Mesothelial cell of epicardium (in vitro differentiated cells): ENCODE data around the gene IFI27. TPM values are rescaled to one million over a fixed set of nuclear protein-coding genes. Genes with fewer than 3 reads are reported as not detected.
"Not testable (repeated sequence)": the region's sequence is repeated elsewhere in the genome, so short reads cannot be mapped to it uniquely, and the experiment has no call there.

Experiments used
- DNase-seq, 2 experiments: peaks; one replicate each; pipeline ENCODE4 v3.0.0; 2021; ENCODE audit warnings: low spot score in 2 of 2; ENCODE audit not compliant: unreplicated experiment in 2 of 2
- H3K27ac Mint-ChIP-seq: 2 replicates; pipeline ENCODE4 v1.8.0; 2021; ENCODE audit warnings: mixed read lengths
- H3K27me3 Mint-ChIP-seq: 2 replicates; pipeline ENCODE4 v1.8.0; 2021; ENCODE audit warnings: low read depth, mixed read lengths
- H3K36me3 Mint-ChIP-seq: 2 replicates; pipeline ENCODE4 v1.8.0; 2021; ENCODE audit warnings: mixed read lengths
- H3K4me1 Mint-ChIP-seq: 2 replicates; pipeline ENCODE4 v1.8.0; 2021; ENCODE audit warnings: mixed read lengths
- H3K4me3 Mint-ChIP-seq: 2 replicates; pipeline ENCODE4 v1.8.0; 2021; ENCODE audit warnings: mild to moderate bottlenecking, moderate library complexity, mixed read lengths
- H3K9me3 Mint-ChIP-seq: 2 replicates; pipeline ENCODE4 v1.8.0; 2021; ENCODE audit warnings: mixed read lengths
- CTCF ChIP-seq: fragments of 200-600 bp; sonication (generic); IDR thresholded peaks from one replicate; pipeline ENCODE4 v1.5.0; 2021; ENCODE audit warnings: antibody characterized with exemption; ENCODE audit not compliant: unreplicated experiment
- total RNA-seq: library from RNA; stranded (reverse); gene quantifications from 3 replicates; pipeline ENCODE4 v1.2.1, GENCODE V29; 2021

IFI27 gene
- total RNA-seq, 1 donor from 2014 or later, result 9.4 TPM

DNA sequence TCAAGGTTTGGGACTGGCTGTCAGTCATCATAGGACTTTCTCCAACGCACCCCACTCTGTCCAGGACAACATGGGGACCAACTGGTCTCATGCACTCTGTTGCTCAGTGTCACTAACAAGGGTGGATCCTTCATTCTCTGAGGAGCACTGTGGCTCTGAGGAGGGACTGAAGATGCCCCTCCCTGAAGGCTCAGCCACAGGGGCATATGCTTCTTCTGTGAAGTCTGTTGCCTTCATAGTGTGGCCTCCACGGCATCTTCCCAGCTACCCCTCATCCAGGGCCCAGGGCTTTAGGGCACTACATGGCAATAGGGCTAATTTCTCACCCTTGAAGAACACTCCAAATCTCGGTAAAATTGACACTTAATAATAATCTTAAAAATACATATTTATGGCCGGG is 33.2 kb downstream of the IFI27 start:
- Mint-ChIP-seq H3K36me3 (no peaks in the 10 kb centered on the region), H3K27ac (no peak overlapping the region), H3K4me1 (no peaks in the 10 kb centered on the region), H3K27me3 (peaks cover 13% of the 10 kb centered on the region), H3K9me3 (peaks cover 3% of the 10 kb centered on the region), H3K4me3 (no peak overlapping the region)
- no peak for DNase-seq
- no peak for TF ChIP-seq CTCF

GRCh38 chr14:94144765-94145164 is 34.2 kb downstream of the IFI27 start:
- H3K4me1 Mint-ChIP-seq, result no peaks in the 10 kb centered on the region
- H3K27ac Mint-ChIP-seq, result no peak overlapping the region
- H3K36me3 Mint-ChIP-seq, result no peaks in the 10 kb centered on the region
- H3K4me3 Mint-ChIP-seq, result no peak overlapping the region
- peaks cover 21% of the 10 kb centered on the region for H3K27me3 Mint-ChIP-seq
- peaks cover 7% of the 10 kb centered on the region for H3K9me3 Mint-ChIP-seq
- TF ChIP-seq CTCF, result no peak
- DNase-seq, result no peak

- DNase-seq, result no peak
- no peak overlapping the region for H3K4me3 Mint-ChIP-seq
- H3K27me3 Mint-ChIP-seq, result peaks cover 34% of the 10 kb centered on the region
- H3K27ac Mint-ChIP-seq, result no peak overlapping the region
- H3K9me3 Mint-ChIP-seq, result peaks cover 7% of the 10 kb centered on the region
- H3K36me3 Mint-ChIP-seq, result no peaks in the 10 kb centered on the region
- no peak for TF ChIP-seq CTCF
- H3K4me1 Mint-ChIP-seq, result no peaks in the 10 kb centered on the region
These were observed 35.5 kb downstream of the IFI27 start for GRCh38 chr14:94145902-94146527.

DNA sequence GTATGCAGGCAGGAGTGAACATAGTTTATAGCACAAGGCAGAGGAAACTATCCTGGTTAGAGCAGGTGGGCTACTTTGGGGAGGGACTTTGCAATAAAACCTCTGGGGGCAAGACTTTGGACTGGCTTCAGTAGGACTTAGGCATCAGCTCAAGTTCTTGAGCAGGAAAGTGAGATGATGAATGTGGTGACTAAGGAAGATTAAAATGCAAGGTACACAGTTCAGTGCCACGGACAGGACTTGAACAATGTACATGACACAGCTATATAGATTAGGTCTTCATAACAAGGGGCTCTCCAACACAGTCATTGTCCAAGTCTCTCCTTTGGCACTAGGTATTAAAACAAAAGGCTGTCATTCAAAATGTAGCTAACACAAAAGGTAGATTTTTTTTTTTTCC is 42.1 kb downstream of the IFI27 start:
- TF ChIP-seq CTCF, result no peak
- H3K36me3 Mint-ChIP-seq, result no peaks in the 10 kb centered on the region
- no peaks in the 10 kb centered on the region for H3K4me1 Mint-ChIP-seq
- no peak for DNase-seq
- peaks cover 13% of the 10 kb centered on the region for H3K9me3 Mint-ChIP-seq
- no peak overlapping the region for H3K27ac Mint-ChIP-seq
- H3K4me3 Mint-ChIP-seq, result no peak overlapping the region
- H3K27me3 Mint-ChIP-seq, result peaks cover 68% of the 10 kb centered on the region

GRCh38 chr14:94153750-94154342 is 43.3 kb downstream of the IFI27 start:
- H3K27ac Mint-ChIP-seq, result no peak overlapping the region

DNA sequence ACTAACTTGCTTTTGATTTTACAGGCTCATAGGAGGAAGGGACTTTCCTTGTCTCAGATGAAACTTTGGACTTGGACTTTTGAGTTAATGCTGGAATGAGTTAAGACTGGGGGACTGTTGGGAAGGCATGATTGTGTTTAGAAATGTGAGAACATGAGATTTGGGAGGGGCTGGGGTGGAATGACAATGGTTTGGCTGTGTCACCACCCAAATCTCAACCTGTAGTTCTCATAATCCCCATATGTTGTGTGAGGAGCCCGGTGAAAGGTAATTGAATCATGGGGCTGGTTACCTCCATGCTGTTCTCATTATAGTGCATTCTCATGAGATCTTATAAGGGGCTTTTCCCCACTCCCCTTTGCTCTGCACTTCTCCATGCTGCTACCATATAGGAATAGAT is 45.6 kb downstream of the IFI27 start:
- not testable (repeated sequence) for H3K4me1 Mint-ChIP-seq, H3K9me3 Mint-ChIP-seq, H3K4me3 Mint-ChIP-seq, DNase-seq, H3K27ac Mint-ChIP-seq, H3K36me3 Mint-ChIP-seq
- H3K27me3 Mint-ChIP-seq, result peaks cover 56% of the 10 kb centered on the region

More at GRCh38 chr14:94153750-94154342, 43.3 kb downstream of the IFI27 start:
- Mint-ChIP-seq H3K36me3 (no peaks in the 10 kb centered on the region), H3K4me1 (no peaks in the 10 kb centered on the region), H3K27me3 (peaks cover 69% of the 10 kb centered on the region), H3K9me3 (peaks cover 10% of the 10 kb centered on the region), H3K4me3 (no peak overlapping the region)
- TF ChIP-seq CTCF, result no peak
- no peak for DNase-seq
